NCI-H748 treated with DMSO at 0.1 percent for 48 hours (cell line): Measurements from ENCODE around the gene RETREG2.
"Not testable (repeated sequence)": the region's sequence is repeated elsewhere in the genome, so short reads cannot be mapped to it uniquely, and the experiment has no call there.

Source experiments
- DNase-seq: peaks from one replicate; lab custom pipeline; 2025; lab: John Stamatoyannopoulos, UW

RETREG2 gene

DNA sequence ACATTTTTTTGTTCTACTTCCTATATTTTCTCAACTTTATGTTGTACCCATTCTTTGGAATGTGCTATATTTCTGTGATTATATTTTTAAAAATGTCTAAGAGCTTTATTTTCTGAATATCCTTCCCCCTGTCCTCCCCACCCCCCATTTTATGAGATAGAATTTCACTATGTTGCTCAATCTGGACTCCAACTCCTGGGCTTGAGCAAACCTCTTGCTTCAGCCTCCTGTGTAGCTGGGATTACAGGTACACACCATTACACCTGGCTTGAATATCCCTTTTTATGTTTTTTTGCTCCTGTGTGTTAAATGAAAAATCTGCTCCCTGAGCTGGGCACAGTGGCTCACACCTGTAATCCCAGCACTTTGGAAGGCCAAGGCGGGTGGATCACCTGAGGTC lies 19.3 kb downstream of the RETREG2 start:
- DNase-seq: no peak

DNA sequence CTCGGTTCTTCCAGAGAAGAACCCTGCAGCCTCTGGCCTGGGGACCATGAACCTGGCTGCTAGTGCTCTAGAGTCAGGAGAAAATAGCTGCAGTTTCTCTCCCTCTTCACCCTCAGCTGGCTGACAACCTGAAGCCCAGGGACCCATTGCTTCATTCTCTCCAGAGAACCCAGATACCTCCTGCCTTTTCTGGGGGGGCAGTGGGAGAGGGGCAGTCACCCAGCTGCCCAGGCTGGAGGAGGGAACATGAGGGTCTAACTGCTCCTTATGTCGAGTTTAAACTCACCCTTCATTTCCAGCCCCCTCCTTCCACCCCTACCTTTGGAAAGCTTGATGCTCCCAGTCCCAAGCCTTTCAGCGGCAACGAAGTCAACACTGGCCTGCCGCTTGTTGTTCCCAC lies 20.9 kb downstream of the RETREG2 start:
- DNase-seq: no peak

DNA sequence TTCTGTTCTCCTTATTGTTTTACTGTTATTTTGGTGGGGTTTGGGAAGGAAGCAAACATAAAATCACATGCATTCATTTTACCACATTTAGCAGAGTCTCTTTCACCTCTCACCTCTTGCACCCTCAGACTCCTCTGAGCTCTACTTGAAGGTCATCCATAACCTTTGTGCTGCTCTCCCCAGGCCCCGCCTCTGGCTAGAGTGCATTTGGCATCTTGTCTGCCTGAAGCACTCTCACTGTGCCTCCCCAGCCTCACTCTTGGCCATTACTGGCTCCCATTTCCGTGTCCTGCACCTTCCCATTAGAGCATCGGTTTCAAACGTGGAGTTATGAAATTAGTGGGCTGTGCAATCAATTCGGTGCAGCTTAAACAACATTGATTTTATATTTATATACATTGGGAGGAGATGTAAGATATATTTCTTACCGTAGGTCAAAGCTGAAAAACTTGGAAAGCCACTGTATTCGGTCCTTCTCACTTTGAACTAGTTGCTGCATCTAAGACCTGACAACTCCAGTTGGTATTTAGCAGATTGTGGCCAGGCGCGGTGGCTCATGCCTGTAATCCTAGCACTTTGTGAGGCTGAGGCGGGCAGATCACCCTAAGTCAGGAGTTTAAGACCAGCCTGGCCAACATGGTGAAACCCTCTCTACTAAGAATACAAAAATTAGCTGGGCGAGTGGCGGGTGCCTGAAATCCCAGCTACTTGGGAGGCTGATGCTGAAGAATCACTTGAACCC lies 21.6 kb downstream of the RETREG2 start:
- no peak for DNase-seq

GRCh38 chr2:219200502-219201326 lies 22.6 kb downstream of the RETREG2 start:
- DNase-seq: not testable (repeated sequence)

DNA sequence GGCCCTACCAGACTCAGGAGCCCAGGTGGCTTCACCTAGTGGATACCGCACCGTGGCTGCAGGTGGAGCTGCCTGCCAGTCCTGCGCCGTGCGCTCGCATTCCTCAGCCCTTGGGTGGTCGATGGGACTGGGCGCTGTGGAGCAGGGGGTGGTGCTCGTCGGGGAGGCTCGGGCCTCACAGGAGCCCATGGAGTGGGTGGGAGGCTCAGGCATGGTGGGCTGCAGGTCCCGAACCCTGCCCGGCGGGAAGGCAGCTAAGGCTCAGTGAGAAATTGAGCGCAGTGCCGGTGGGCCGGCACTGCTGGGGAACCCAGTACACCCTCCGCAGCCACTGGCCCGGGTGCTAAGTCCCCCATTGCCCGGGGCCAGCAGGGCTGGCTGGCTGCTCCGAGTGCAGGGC lies 23.3 kb downstream of the RETREG2 start:
- not testable (repeated sequence) for DNase-seq

- DNase-seq: no peak
Measured at GRCh38 chr2:219204425-219205164, 26.5 kb downstream of the RETREG2 start.

- no peak for DNase-seq
Measured at GRCh38 chr2:219205165-219205538, 27.1 kb downstream of the RETREG2 start.

DNA sequence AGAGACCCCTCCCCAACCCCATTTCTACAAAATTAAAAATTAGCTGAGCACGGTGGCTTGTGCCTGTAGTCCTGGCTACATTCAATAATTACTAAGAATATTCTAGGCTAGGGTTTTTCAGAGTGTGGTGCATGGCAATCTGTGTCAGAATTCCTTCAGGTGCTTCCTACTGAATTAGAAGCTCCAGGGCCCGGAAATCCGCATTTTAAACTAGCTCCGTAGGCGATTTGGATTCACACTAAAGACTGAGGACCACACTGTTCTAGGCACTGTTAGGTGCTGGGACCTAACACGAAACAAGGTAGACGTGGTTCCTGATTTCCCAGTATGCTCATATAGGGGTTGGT lies 27.9 kb downstream of the RETREG2 start:
- no peak for DNase-seq

GRCh38 chr2:219206328-219207133 lies 28.5 kb downstream of the RETREG2 start, which contains the start of gene ZFAND2B:
ZFAND2B (plus strand) TSS chr2:219206782; CDS start chr2:219206988, 206 bp downstream.
- peak; percentile 90 for DNase-seq

GRCh38 chr2:219207134-219207883 lies 29.2 kb downstream of the RETREG2 start:
- no peak for DNase-seq

DNA sequence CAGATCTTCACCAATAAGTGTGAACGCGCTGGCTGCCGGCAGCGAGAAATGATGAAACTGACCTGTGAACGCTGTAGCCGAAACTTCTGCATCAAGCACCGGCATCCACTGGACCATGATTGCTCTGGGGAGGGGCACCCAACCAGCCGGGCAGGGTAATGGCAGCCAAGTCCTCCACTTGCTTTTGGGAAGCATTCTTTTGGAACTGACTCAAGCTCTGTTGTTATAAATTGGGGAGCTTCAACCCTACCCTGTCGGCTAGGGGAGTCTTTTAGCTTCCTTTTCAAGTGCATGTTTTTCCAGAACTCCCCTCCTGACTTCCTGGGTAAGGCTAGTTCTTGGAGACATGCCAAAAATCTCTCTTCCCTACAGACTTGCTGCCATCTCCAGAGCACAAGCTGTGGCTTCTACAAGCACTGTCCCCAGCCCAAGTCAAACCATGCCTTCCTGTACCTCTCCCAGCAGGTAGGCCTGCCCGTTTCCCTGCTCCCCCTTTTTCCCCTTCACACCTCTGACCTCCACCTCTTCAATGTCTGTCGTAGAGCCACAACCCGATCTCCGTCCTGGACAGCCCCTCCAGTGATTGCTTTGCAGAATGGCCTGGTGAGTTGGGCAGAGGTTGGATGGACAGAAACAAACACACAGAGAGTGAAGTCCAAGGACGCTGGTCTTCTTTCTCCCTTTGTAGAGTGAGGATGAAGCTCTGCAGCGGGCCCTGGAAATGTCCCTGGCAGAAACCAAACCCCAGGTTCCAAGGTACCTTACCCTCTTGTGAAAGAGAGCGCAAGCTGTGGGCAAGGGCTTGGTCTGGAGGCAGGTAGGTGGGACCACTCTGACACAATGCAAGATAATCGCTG lies 30.0 kb downstream of the RETREG2 start:
- DNase-seq: no peak

- no peak for DNase-seq
Measured at GRCh38 chr2:219209236-219210195, 31.4 kb downstream of the RETREG2 start.

DNA sequence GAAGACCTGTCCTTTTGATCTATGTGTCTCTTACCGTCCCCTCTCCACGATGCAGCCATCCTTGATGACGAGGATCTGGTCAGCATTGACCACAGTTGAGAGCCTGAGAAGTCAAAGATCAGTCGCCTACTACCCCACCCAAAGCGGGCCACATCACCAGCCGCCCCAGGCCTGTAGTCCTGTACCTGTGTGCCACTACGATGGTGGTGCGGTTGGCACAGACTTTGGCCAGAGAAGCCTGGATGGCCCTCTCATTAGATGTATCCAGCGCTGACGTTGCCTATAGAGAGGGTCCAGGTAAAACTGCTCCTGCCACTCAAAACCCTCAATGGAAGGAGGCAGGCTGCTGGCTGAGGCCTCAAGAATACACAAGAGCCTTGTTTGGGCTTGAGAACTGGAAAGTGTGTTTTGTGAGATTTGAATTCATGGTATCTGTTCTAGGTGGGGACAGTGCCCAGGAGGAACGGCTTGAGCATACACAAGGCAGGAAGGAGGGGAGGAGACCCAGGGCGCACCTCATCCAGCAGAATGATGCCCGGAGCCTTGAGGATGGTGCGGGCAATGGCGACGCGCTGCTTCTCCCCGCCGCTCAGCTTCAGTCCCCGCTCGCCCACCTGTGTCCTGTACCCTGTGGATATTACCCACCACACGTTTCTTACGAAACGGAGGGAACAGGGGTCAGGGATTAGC lies 32.3 kb downstream of the RETREG2 start:
- DNase-seq: no peak

GRCh38 chr2:219210886-219211362 lies 32.8 kb downstream of the RETREG2 start:
- DNase-seq: no peak

DNA sequence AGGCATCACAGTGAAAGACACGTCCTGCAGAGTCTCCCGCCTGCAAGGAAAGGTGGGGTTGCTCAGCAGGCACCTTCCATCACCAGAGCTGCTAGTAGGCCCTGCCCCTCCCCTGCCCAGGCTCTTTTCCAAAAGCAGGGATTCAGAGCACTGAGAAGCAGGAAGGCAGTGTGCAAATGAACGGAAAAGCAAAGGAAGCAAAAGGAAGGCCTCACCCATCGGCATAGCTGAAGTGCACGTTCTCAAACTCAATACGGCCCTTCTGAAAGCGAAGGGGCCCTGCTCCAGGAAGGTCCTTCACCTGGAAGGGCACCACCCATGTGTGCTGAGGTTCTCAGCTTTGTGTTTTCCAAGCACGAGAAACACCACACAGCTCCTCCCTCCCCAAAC lies 34.9 kb downstream of the RETREG2 start:
- no peak for DNase-seq

- DNase-seq: no peak
Measured at GRCh38 chr2:219213486-219214071, 35.5 kb downstream of the RETREG2 start.

DNA sequence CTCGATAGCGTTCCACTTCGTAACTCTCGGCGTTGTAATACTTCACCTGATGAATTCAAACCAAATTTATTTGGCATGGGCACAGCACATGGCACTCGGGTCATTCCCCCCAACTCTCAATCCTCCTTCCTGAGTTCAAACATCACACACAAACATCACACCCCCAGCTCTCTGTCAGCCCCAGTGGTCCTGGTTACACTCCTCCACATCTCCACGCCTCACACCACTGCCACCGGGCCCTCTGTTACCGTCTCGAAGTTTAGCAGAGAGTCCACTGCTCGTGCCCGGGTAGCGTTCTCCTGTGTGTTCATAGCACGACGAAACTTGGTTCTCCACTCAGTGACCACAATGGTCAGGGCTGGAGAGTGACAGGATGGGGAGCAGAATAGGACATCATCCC lies 36.1 kb downstream of the RETREG2 start:
- no peak for DNase-seq

DNA sequence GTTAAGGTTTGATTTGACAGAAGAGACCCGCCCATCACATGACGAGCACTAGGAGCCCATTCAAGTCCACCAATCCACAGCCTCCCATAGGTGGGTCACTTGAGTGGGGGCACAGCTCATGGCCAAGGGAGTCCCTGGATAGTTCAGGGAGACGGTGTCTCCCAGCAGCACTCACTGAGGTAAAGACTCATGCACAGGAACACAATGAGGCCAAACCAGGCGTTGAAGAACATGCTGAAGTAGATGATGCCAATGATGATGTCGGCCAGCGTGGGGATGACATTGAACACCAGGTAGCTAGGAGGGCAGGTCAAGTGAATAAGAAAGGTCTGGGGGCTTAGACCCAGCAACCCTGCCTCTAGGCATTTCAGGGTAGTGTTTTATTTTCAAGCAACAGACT lies 36.7 kb downstream of the RETREG2 start:
- no peak for DNase-seq
